Mucosa of rectum (tissue), 2 donors: Measurements from ENCODE around the gene PYGM.

Source experiments
- H3K27ac ChIP-seq, 2 donors: one replicate each; pipeline ENCODE4 v1.7.0; 2013; ENCODE audit warnings: inconsistent platforms in 2 of 2, low read depth in 2 of 2, low read length in 2 of 2
- H3K27me3 ChIP-seq, 2 donors: one replicate each; pipeline ENCODE4 v1.7.0; 2013; ENCODE audit warnings: low read length in 2 of 2; ENCODE audit not compliant: control insufficient read depth in 2 of 2, insufficient read depth in 2 of 2
- H3K36me3 ChIP-seq, 2 donors: one replicate each; pipeline ENCODE4 v1.7.0; 2013; ENCODE audit warnings: low read length in 2 of 2; ENCODE audit not compliant: control insufficient read depth in 2 of 2, insufficient read depth in 2 of 2
- H3K4me1 ChIP-seq, 2 donors: one replicate each; pipeline ENCODE4 v1.7.0; 2013; ENCODE audit warnings: low read length in 2 of 2, mild to moderate bottlenecking in 1 of 2; ENCODE audit not compliant: control insufficient read depth in 2 of 2, insufficient read depth in 2 of 2
- H3K4me3 ChIP-seq, 2 donors: one replicate each; pipeline ENCODE4 v1.7.0; 2013; ENCODE audit warnings: low read length in 2 of 2
- H3K9ac ChIP-seq, 2 donors: one replicate each; pipeline ENCODE4 v1.7.0; 2013; ENCODE audit warnings: low read length in 2 of 2, low read depth in 1 of 2, mild to moderate bottlenecking in 1 of 2
- H3K9me3 ChIP-seq, 2 donors: one replicate each; pipeline ENCODE4 v1.7.0; 2013; ENCODE audit warnings: low read length in 2 of 2; ENCODE audit not compliant: control insufficient read depth in 2 of 2
- donor health status: healthy.
- donor health status: Normal muscosa, but diverticular disease.

Gene PYGM

DNA sequence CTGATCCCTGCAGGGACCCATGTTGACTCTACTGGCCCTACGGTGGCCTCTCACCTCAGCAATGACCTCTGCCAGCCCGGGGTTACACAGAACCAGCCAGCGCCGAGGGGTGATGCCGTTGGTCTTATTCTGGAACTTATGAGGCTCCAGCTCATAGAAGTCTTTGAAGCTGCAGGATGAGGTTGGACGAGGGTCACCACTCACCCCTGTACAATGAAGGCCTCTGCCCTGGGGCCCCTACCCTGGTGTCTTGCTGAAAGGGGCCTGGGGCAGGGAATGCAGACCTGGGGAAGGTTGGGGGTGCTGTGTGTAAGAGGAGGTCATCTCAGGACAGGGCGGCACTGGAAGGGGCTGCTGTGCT lies 6.8 kb downstream of the PYGM start:
- Histone ChIP-seq H3K9me3 (no peaks in the 10 kb centered on the region), H3K9ac (no peak overlapping the region), H3K27me3 (no peaks in the 10 kb centered on the region), H3K36me3 (no peaks in the 10 kb centered on the region), H3K4me1 (no peaks in the 10 kb centered on the region), H3K27ac (no peak overlapping the region), H3K4me3 (no peak overlapping the region)

- H3K36me3 ChIP-seq = no peaks in the 10 kb centered on the region
- no peak overlapping the region for H3K27ac ChIP-seq
- H3K27me3 ChIP-seq = no peaks in the 10 kb centered on the region
- no peaks in the 10 kb centered on the region for H3K4me1 ChIP-seq
- no peak overlapping the region for H3K4me3 ChIP-seq
- no peak overlapping the region for H3K9ac ChIP-seq
- H3K9me3 ChIP-seq = no peaks in the 10 kb centered on the region
Measured at GRCh38 chr11:64752175-64752970, 7.4 kb downstream of the PYGM start.

DNA sequence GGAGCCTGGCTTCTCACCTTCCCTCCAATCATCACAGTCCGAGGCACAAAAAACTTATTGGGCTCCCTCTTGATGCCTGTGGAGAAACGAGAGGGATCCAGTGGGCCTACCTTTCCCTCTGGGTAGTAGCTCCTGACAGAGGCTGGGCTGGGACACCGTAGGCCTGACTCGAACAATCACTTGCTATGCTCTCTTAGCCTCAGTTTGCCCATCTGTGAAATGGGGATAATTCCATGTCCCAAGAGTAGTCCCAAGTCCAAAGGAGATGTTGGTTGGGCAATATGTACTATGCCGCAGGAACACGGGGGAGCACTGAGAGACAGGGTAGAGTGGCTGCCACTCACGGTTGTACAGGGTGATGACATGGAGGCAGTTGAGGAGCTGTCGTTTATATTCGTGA lies 8.2 kb downstream of the PYGM start:
- no peaks in the 10 kb centered on the region for H3K36me3 ChIP-seq
- H3K27ac ChIP-seq = no peak overlapping the region
- H3K4me3 ChIP-seq = no peak overlapping the region
- H3K4me1 ChIP-seq = no peaks in the 10 kb centered on the region
- H3K9ac ChIP-seq = no peak overlapping the region
- no peaks in the 10 kb centered on the region for H3K27me3 ChIP-seq
- no peaks in the 10 kb centered on the region for H3K9me3 ChIP-seq

- H3K9ac ChIP-seq = no peak overlapping the region
- no peaks in the 10 kb centered on the region for H3K27me3 ChIP-seq
- H3K4me1 ChIP-seq = no peaks in the 10 kb centered on the region
- H3K36me3 ChIP-seq = no peaks in the 10 kb centered on the region
- H3K9me3 ChIP-seq = no peaks in the 10 kb centered on the region
- H3K27ac ChIP-seq = no peak overlapping the region
- no peak overlapping the region for H3K4me3 ChIP-seq
Measured at GRCh38 chr11:64751136-64751535, 8.6 kb downstream of the PYGM start.

- Histone ChIP-seq H3K36me3 (no peaks in the 10 kb centered on the region), H3K27me3 (peaks cover 0 to 4% of the 10 kb centered on the region in 2 donors), H3K4me3 (no peak overlapping the region), H3K9ac (no peak overlapping the region), H3K27ac (no peak overlapping the region), H3K4me1 (no peaks in the 10 kb centered on the region), H3K9me3 (no peaks in the 10 kb centered on the region)
Measured at GRCh38 chr11:64750361-64751054, 9.3 kb downstream of the PYGM start.

DNA sequence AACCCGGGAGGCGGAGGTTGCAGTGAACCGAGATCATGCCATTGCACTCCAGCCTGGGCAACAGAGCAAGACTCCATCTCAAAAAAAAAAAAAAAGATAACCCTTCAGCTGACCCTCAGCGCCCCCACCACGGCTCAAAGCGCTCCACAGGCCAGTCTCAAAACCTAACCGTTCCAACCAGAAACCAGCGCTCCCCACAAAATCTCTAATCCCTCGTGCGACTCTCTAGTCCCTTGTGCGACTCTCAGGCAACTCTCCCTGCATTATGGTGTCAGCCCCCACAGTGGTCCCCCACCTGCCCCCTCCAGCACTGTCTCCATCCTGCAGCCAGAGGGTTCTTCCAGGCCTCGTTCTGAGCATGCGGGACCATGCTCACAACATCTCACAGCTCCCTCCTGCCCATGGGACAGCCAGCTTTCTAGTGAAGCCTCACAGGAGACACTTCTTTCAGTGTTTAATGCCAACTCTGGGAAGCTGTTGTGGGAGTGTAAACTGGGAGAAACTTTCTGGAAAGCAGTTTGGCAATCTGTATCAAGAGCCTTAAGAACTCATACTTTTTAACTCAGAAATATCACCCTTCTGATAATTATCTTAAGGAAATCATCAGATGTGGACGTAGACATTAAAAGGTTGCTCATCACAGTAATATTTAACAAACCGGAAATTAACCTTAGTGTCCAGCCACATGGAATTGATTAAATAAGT lies 11.7 kb downstream of the PYGM start:
- H3K9ac ChIP-seq = no peak overlapping the region
- no peak overlapping the region for H3K27ac ChIP-seq
- H3K27me3 ChIP-seq = peaks cover 6 to 21% of the 10 kb centered on the region in 2 donors
- H3K36me3 ChIP-seq = no peaks in the 10 kb centered on the region
- H3K9me3 ChIP-seq = no peaks in the 10 kb centered on the region
- peaks cover 9 to 12% of the 10 kb centered on the region in 2 donors for H3K4me1 ChIP-seq
- H3K4me3 ChIP-seq = no peak overlapping the region

- Histone ChIP-seq H3K27me3 (peaks cover 6 to 34% of the 10 kb centered on the region in 2 donors), H3K4me1 (peaks cover 16 to 21% of the 10 kb centered on the region in 2 donors), H3K9ac (no peak overlapping the region), H3K9me3 (no peaks in the 10 kb centered on the region), H3K4me3 (no peak overlapping the region), H3K27ac (peak overlapping the region in 1 of 2 donors; percentile 85), H3K36me3 (no peaks in the 10 kb centered on the region)
Measured at GRCh38 chr11:64746486-64746885, 13.3 kb downstream of the PYGM start.

- peak overlapping the region; percentile 55 to 65 for H3K9ac ChIP-seq
- peaks cover 8 to 38% of the 10 kb centered on the region in 2 donors for H3K27me3 ChIP-seq
- H3K36me3 ChIP-seq = no peaks in the 10 kb centered on the region
- peaks cover 16 to 21% of the 10 kb centered on the region in 2 donors for H3K4me1 ChIP-seq
- no peaks in the 10 kb centered on the region for H3K9me3 ChIP-seq
- peak overlapping the region; percentile 57 to 72 for H3K4me3 ChIP-seq
- H3K27ac ChIP-seq = peak overlapping the region; percentile 55 to 85
Measured at GRCh38 chr11:64745521-64746328, 14.0 kb downstream of the PYGM start.

DNA sequence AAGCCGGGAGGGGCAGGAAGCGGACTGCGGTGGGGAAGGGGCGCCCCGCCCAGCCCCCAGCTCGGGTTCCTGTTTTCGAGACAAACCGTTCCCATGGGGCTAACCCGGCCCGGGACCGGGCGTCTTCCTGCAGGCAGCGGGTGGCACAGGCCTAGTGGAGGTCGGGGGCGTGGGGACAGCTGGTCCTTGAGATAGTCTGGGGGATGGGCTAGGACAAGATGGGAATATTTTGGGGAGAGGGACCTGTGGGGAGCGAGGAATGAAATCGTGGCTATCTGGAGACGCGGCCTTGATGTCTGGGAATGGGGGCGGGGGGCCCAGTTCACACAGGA lies 14.6 kb downstream of the PYGM start:
- Histone ChIP-seq H3K4me1 (peaks cover 16 to 21% of the 10 kb centered on the region in 2 donors), H3K27me3 (peaks cover 9 to 43% of the 10 kb centered on the region in 2 donors), H3K9ac (peak overlapping the region; percentile 55 to 65), H3K27ac (peak overlapping the region; percentile 55 to 85), H3K9me3 (no peaks in the 10 kb centered on the region), H3K36me3 (no peaks in the 10 kb centered on the region), H3K4me3 (peak overlapping the region; percentile 57 to 72)
